ENCODE measurements around the gene TECPR1.

TECPR1 gene

DNA sequence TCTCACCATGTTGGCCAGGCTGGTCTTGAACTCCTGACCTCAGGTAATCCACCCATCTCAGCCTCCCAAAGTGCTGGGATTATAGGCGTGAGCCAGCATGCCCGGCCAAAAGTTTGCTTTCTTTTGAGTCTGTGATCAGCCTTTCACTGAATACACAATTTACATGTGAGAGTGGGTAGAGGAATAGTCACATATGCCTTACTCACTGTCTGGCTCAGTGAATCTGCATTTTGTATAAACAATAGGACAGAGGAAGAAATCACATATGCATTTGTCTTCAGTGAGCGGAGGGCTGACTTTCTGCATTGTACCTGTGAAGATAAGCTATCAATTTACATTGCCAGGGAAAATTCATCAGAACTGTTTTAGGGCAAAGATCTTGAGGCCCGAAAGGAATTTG is 2.5 kb upstream of the TECPR1 start:
- Histone ChIP-seq H3K36me3 (ENCODE audit: control insufficient read depth in 2 of 2, insufficient read depth in 1 of 2, low read length in 2 of 2) (peaks cover 0 to 14% of the 10 kb centered on the region in 2 experiments), H3K9me3 (ENCODE audit: control insufficient read depth, insufficient read depth, low read depth, low read length) (no peaks in the 10 kb centered on the region), H3K4me3 (ENCODE audit: low read depth, low read length) (no peak overlapping the region), H3K4me1 (ENCODE audit: control insufficient read depth, insufficient read depth, low read length) (peaks cover 2% of the 10 kb centered on the region; the same call in 1 of the 2 replicates), H3K27ac (ENCODE audit: extremely low read depth, low read depth, low read length) (no peak overlapping the region)
- POLR2A ChIA-PET: interaction anchor here (0.7 kb wide), 1 partner anchor 9 kb away, joined by 3 read pairs; no protein-coding TSS in a partner anchor
- TF ChIP-seq, protein P1, sequence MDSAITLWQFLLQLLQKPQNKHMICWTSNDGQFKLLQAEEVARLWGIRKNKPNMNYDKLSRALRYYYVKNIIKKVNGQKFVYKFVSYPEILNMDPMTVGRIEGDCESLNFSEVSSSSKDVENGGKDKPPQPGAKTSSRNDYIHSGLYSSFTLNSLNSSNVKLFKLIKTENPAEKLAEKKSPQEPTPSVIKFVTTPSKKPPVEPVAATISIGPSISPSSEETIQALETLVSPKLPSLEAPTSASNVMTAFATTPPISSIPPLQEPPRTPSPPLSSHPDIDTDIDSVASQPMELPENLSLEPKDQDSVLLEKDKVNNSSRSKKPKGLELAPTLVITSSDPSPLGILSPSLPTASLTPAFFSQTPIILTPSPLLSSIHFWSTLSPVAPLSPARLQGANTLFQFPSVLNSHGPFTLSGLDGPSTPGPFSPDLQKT (IDR thresholded peaks at IDR 0.05; ENCODE audit: borderline replicate concordance, low read depth, low read length): no peak
- TF ChIP-seq ZNF416 (tag by site-specific recombination; IDR thresholded peaks at IDR 0.05): no peak
- TF ChIP-seq MYNN (tag by site-specific recombination; IDR thresholded peaks at IDR 0.05; ENCODE audit: borderline replicate concordance): no peak
- no peak for TF ChIP-seq ZNF23 (tag by site-specific recombination; IDR thresholded peaks at IDR 0.05; ENCODE audit: borderline replicate concordance)
- TF ChIP-seq, protein P2, sequence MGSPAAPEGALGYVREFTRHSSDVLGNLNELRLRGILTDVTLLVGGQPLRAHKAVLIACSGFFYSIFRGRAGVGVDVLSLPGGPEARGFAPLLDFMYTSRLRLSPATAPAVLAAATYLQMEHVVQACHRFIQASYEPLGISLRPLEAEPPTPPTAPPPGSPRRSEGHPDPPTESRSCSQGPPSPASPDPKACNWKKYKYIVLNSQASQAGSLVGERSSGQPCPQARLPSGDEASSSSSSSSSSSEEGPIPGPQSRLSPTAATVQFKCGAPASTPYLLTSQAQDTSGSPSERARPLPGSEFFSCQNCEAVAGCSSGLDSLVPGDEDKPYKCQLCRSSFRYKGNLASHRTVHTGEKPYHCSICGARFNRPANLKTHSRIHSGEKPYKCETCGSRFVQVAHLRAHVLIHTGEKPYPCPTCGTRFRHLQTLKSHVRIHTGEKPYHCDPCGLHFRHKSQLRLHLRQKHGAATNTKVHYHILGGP (tag by site-specific recombination; IDR thresholded peaks at IDR 0.05): no peak
- TF ChIP-seq ZNF677 (tag by site-specific recombination; IDR thresholded peaks at IDR 0.05): no peak
- TF ChIP-seq, protein P3, sequence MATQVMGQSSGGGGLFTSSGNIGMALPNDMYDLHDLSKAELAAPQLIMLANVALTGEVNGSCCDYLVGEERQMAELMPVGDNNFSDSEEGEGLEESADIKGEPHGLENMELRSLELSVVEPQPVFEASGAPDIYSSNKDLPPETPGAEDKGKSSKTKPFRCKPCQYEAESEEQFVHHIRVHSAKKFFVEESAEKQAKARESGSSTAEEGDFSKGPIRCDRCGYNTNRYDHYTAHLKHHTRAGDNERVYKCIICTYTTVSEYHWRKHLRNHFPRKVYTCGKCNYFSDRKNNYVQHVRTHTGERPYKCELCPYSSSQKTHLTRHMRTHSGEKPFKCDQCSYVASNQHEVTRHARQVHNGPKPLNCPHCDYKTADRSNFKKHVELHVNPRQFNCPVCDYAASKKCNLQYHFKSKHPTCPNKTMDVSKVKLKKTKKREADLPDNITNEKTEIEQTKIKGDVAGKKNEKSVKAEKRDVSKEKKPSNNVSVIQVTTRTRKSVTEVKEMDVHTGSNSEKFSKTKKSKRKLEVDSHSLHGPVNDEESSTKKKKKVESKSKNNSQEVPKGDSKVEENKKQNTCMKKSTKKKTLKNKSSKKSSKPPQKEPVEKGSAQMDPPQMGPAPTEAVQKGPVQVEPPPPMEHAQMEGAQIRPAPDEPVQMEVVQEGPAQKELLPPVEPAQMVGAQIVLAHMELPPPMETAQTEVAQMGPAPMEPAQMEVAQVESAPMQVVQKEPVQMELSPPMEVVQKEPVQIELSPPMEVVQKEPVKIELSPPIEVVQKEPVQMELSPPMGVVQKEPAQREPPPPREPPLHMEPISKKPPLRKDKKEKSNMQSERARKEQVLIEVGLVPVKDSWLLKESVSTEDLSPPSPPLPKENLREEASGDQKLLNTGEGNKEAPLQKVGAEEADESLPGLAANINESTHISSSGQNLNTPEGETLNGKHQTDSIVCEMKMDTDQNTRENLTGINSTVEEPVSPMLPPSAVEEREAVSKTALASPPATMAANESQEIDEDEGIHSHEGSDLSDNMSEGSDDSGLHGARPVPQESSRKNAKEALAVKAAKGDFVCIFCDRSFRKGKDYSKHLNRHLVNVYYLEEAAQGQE (tag by site-specific recombination; IDR thresholded peaks at IDR 0.05): no peak
- TF ChIP-seq, protein P4, sequence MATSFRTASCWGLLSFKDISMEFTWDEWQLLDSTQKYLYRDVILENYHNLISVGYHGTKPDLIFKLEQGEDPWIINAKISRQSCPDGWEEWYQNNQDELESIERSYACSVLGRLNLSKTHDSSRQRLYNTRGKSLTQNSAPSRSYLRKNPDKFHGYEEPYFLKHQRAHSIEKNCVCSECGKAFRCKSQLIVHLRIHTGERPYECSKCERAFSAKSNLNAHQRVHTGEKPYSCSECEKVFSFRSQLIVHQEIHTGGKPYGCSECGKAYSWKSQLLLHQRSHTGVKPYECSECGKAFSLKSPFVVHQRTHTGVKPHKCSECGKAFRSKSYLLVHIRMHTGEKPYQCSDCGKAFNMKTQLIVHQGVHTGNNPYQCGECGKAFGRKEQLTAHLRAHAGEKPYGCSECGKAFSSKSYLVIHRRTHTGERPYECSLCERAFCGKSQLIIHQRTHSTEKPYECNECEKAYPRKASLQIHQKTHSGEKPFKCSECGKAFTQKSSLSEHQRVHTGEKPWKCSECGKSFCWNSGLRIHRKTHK (tag by site-specific recombination; IDR thresholded peaks at IDR 0.05): no peak
- TF ChIP-seq ZNF544 (tag by site-specific recombination; IDR thresholded peaks at IDR 0.05): no peak
- no peak for TF ChIP-seq ZNF555 (tag by site-specific recombination; conservative IDR thresholded peaks at IDR 0.05)
- TF ChIP-seq ZBTB20 (tag by site-specific recombination; IDR thresholded peaks at IDR 0.05): no peak
- no peak for TF ChIP-seq BCL11B (tag by site-specific recombination; IDR thresholded peaks at IDR 0.05; ENCODE audit: low read depth)
- TF ChIP-seq ZNF701 (tag by site-specific recombination; IDR thresholded peaks at IDR 0.05): no peak
- TF ChIP-seq, protein P5, sequence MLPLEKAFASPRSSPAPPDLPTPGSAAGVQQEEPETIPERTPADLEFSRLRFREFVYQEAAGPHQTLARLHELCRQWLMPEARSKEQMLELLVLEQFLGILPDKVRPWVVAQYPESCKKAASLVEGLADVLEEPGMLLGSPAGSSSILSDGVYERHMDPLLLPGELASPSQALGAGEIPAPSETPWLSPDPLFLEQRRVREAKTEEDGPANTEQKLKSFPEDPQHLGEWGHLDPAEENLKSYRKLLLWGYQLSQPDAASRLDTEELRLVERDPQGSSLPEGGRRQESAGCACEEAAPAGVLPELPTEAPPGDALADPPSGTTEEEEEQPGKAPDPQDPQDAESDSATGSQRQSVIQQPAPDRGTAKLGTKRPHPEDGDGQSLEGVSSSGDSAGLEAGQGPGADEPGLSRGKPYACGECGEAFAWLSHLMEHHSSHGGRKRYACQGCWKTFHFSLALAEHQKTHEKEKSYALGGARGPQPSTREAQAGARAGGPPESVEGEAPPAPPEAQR (tag by site-specific recombination; IDR thresholded peaks at IDR 0.05): no peak
- no peak for TF ChIP-seq SP2 (tag by site-specific recombination; IDR thresholded peaks at IDR 0.05)
- CTCF ChIA-PET: interaction anchor here (0.6 kb wide), 2 partner anchors 432 to 462 kb away, joined by 3 read pairs; no protein-coding TSS in a partner anchor

Measured in HEK293 (cell line).